Activated B cell treated with CpG ODN at 0.5 μM for 24 hours (primary cell): ENCODE results near the gene TOGARAM1. TPM values are rescaled to one million over a fixed set of nuclear protein-coding genes. Genes with fewer than 3 reads are reported as not detected.

Source experiments
- ATAC-seq: fragments of 200-7000 bp; cut with Tn5 transposase; one replicate; pipeline ENCODE4 v1.10.0; 2021; ENCODE audit warnings: low read depth, mild to moderate bottlenecking, moderate library complexity
- CTCF ChIA-PET: fragments of 350-600 bp; sonication (Branson Sonifier 250); formaldehyde crosslinking; loops from one replicate; lab custom pipeline; 2021; ENCODE audit warnings: antibody characterized with exemption; lab: Charles Lee
- POLR2A ChIA-PET: fragments of 350-600 bp; sonication (Branson Sonifier 250); formaldehyde crosslinking; loops from one replicate; lab custom pipeline; 2021; ENCODE audit warnings: antibody characterized with exemption; lab: Charles Lee
- DNase-seq: peaks from one replicate; pipeline ENCODE4 v3.0.0; 2022
- H3K27ac Mint-ChIP-seq: one replicate; pipeline ENCODE4 v1.8.0; 2020; ENCODE audit warnings: mixed read lengths
- H3K27me3 Mint-ChIP-seq: one replicate; pipeline ENCODE4 v1.8.0; 2021; ENCODE audit warnings: mixed read lengths
- H3K36me3 Mint-ChIP-seq: one replicate; pipeline ENCODE4 v1.8.0; 2021; ENCODE audit warnings: low read depth, mixed read lengths
- H3K4me1 Mint-ChIP-seq: one replicate; pipeline ENCODE4 v1.8.0; 2021; ENCODE audit warnings: mixed read lengths
- H3K4me3 Mint-ChIP-seq: one replicate; pipeline ENCODE4 v1.8.0; 2020; ENCODE audit warnings: mild to moderate bottlenecking, mixed read lengths
- H3K9me3 Mint-ChIP-seq: one replicate; pipeline ENCODE4 v1.8.0; 2020; ENCODE audit warnings: mixed read lengths
- CTCF ChIP-seq: fragments of 200-600 bp; IDR thresholded peaks from one replicate; pipeline ENCODE4 v1.8.0; 2022; ENCODE audit warnings: antibody characterized with exemption, mild to moderate bottlenecking
- intact Hi-C: fragments of 100-400 bp; cut with micrococcal nuclease; formaldehyde crosslinking; loops from one replicate; pipeline ENCODE4 v1.15.1; 2024
- total RNA-seq: library from RNA; stranded (reverse); gene quantifications from 2 replicates; pipeline ENCODE4 v1.2.3, GENCODE V29; 2022

The TOGARAM1 gene
- total RNA-seq, 1 donor from 2014 or later: 16.9 TPM

- Mint-ChIP-seq H3K4me3 (no peak overlapping the region), H3K27me3 (no peaks in the 10 kb centered on the region), H3K4me1 (peaks cover 2% of the 10 kb centered on the region), H3K27ac (no peak overlapping the region), H3K36me3 (no peaks in the 10 kb centered on the region), H3K9me3 (no peaks in the 10 kb centered on the region)
- intact Hi-C loops: no loop called here
- ATAC-seq (no peak), DNase-seq (no peak)
- CTCF ChIA-PET: no interaction called here
- POLR2A ChIA-PET: no interaction called here
- no peak for TF ChIP-seq CTCF
These were observed 19.2 kb downstream of the TOGARAM1 start for GRCh38 chr14:44981198-44981597.

GRCh38 chr14:44982594-44982993, 20.6 kb downstream of the TOGARAM1 start:
- Mint-ChIP-seq H3K27me3 (no peaks in the 10 kb centered on the region), H3K4me1 (peaks cover 2% of the 10 kb centered on the region), H3K27ac (no peak overlapping the region), H3K4me3 (no peak overlapping the region), H3K36me3 (peaks cover 1% of the 10 kb centered on the region), H3K9me3 (no peaks in the 10 kb centered on the region)
- intact Hi-C loops: no loop called here
- DNase-seq (no peak), ATAC-seq (no peak)
- ChIA-PET POLR2A (no interaction called here), CTCF (no interaction called here)
- no peak for TF ChIP-seq CTCF

GRCh38 chr14:44988694-44989093, 26.7 kb downstream of the TOGARAM1 start:
- DNase-seq: no peak
- ChIA-PET CTCF (no interaction called here), POLR2A (no interaction called here)
- Mint-ChIP-seq H3K9me3 (peaks cover 11% of the 10 kb centered on the region), H3K36me3 (peaks cover 16% of the 10 kb centered on the region), H3K4me3 (no peak overlapping the region), H3K27me3 (no peaks in the 10 kb centered on the region), H3K27ac (no peak overlapping the region), H3K4me1 (peaks cover 14% of the 10 kb centered on the region)
- no peak for ATAC-seq
- TF ChIP-seq CTCF: no peak
- intact Hi-C loops: no loop called here

GRCh38 chr14:44989497-44990440, 27.8 kb downstream of the TOGARAM1 start:
- Mint-ChIP-seq H3K4me3 (no peak overlapping the region), H3K27me3 (no peaks in the 10 kb centered on the region), H3K9me3 (peaks cover 11% of the 10 kb centered on the region), H3K4me1 (peaks cover 14% of the 10 kb centered on the region), H3K27ac (no peak overlapping the region), H3K36me3 (peaks cover 16% of the 10 kb centered on the region)
- DNase-seq (no peak), ATAC-seq (no peak)
- POLR2A ChIA-PET: no interaction called here
- CTCF ChIA-PET: no interaction called here
- intact Hi-C loops: no loop called here
- no peak for TF ChIP-seq CTCF

- Mint-ChIP-seq H3K36me3 (peaks cover 16% of the 10 kb centered on the region), H3K27ac (no peak overlapping the region), H3K9me3 (peaks cover 11% of the 10 kb centered on the region), H3K27me3 (no peaks in the 10 kb centered on the region), H3K4me3 (no peak overlapping the region), H3K4me1 (peaks cover 14% of the 10 kb centered on the region)
- DNase-seq: no peak
- ChIA-PET CTCF (no interaction called here), POLR2A (interaction anchor here (0.6 kb wide), 1 partner anchor 142 kb away, joined by 13 read pairs; no protein-coding TSS in a partner anchor)
- intact Hi-C loops: no loop called here
- no peak for TF ChIP-seq CTCF
- no peak for ATAC-seq
These were observed 28.5 kb downstream of the TOGARAM1 start for GRCh38 chr14:44990533-44990932.
